Measurements from ENCODE around the gene UNC5A.

Gene UNC5A

DNA sequence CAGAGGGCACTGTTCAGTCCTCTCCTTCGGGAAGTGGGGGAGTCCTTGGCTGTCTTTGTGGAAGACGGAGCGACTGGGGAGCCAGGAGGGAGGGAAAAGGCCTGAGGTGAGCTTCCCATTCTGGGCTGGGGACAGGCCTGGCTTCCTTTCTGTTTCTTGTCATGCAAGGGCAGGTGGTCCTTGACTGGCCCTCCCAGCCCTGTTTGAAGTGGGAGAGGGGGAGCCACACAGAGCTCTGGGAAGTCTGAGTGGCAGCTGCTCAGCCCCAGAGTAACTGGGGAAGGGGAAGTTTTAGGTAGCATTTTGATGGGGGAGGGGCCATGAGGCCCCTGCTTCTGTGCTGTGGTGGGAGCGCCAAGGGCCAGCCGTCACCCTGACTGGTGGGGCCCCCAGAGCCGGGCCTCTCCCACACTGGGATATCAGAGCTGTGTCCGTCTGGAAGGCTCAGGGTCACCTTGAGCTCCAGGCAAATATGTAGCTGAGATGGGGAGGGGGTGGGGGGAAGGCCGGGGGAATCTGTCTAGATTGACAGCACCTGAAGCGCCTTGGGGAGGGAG is 6.5 kb downstream of the UNC5A start:
- Histone ChIP-seq H3K9ac (ENCODE audit: low read length) (no peak overlapping the region), H3K14ac (ENCODE audit: low read length) (no peak overlapping the region), H4K8ac (ENCODE audit: low read depth, low read length) (no peak overlapping the region), H3K4me3 (ENCODE audit: low read depth, low read length) (no peak overlapping the region), H3K27me3 (ENCODE audit: insufficient read depth, low read length) (peaks cover 28% of the 10 kb centered on the region), H3K36me3 (ENCODE audit: control insufficient read depth in 1 of 2, insufficient read depth in 2 of 2, low read length in 2 of 2) (no peaks in the 10 kb centered on the region), H3K79me2 (ENCODE audit: control insufficient read depth, insufficient read depth, low read length, poor library complexity) (no peaks in the 10 kb centered on the region), H2AK5ac (ENCODE audit: low read length) (no peak overlapping the region), H3K27ac (ENCODE audit: low read depth, low read length) (no peak overlapping the region), H3K4ac (ENCODE audit: low read depth, low read length) (no peak overlapping the region), H3K4me1 (ENCODE audit: control insufficient read depth in 1 of 2, insufficient read depth in 2 of 2, low read length in 2 of 2) (peaks cover 0 to 2% of the 10 kb centered on the region in 2 experiments), H3K23ac (ENCODE audit: low read length) (no peak overlapping the region), H2BK12ac (ENCODE audit: low read length) (no peak overlapping the region), H2BK120ac (ENCODE audit: insufficient read depth, low read length, poor library complexity) (no peak overlapping the region), H4K91ac (ENCODE audit: low read depth, low read length) (no peak overlapping the region), H2AFZ (ENCODE audit: insufficient read depth, low read length, poor library complexity) (no peak overlapping the region), H4K12ac (ENCODE audit: low read depth, low read length) (no peak overlapping the region), H3K18ac (ENCODE audit: low read length) (no peak overlapping the region), H3K4me2 (ENCODE audit: low read length) (no peak overlapping the region), H3K9me3 (ENCODE audit: insufficient read depth, low read depth, low read length) (no peaks in the 10 kb centered on the region), H2BK5ac (ENCODE audit: low read depth, low read length, poor library complexity) (no peak overlapping the region), H3K79me1 (ENCODE audit: low read length) (no peaks in the 10 kb centered on the region)
- WGBS (ENCODE audit: extremely low coverage, insufficient coverage, insufficient read length): no CpG with 5 or more reads among the region's 9 CpGs
- no peak for DNase-seq

DNA sequence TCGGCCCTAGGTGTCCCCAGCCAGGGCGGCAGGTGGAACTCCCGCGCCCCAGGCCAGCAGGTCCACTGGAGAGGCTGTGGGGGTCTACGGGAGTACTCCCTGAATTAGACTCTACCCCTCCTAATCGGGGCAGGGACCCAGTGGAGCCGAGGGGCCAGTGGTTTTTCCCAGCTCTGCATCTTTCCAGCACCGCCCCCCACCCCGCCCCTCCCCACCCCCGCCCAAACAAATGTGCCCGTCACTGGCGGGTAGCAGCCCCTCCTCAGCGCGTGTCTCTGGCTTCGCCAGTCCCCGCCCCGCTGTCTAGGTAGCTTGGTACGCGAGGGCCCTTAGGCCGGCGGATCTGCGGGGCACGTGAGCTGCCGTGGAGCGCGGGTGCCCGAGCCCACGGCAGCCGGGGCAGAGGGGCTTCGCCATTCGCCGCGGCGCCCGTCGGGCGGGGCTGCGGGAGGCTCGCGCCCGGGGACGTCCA is 7.0 kb downstream of the UNC5A start:
- H3K9ac ChIP-seq (ENCODE audit: low read length): no peak overlapping the region
- WGBS (ENCODE audit: extremely low coverage, insufficient coverage, insufficient read length): no CpG with 5 or more reads among the region's 42 CpGs
- H3K9me3 ChIP-seq (ENCODE audit: insufficient read depth, low read depth, low read length): no peaks in the 10 kb centered on the region
- peak overlapping the region; percentile 10 for H3K4me3 ChIP-seq (ENCODE audit: low read depth, low read length)
- no peak overlapping the region for H4K91ac ChIP-seq (ENCODE audit: low read depth, low read length)
- DNase-seq: no peak
- no peak overlapping the region for H2BK12ac ChIP-seq (ENCODE audit: low read length)
- H2BK5ac ChIP-seq (ENCODE audit: low read depth, low read length, poor library complexity): no peak overlapping the region
- H4K12ac ChIP-seq (ENCODE audit: low read depth, low read length): no peak overlapping the region
- H3K23ac ChIP-seq (ENCODE audit: low read length): no peak overlapping the region
- no peak overlapping the region for H3K18ac ChIP-seq (ENCODE audit: low read length)
- peak overlapping the region; percentile 65 for H3K4me2 ChIP-seq (ENCODE audit: low read length)
- peaks cover 22% of the 10 kb centered on the region for H3K27me3 ChIP-seq (ENCODE audit: insufficient read depth, low read length)
- no peaks in the 10 kb centered on the region for H3K79me1 ChIP-seq (ENCODE audit: low read length)
- no peak overlapping the region for H3K27ac ChIP-seq (ENCODE audit: low read depth, low read length)
- peaks cover 0 to 2% of the 10 kb centered on the region in 2 experiments for H3K4me1 ChIP-seq (ENCODE audit: control insufficient read depth in 1 of 2, insufficient read depth in 2 of 2, low read length in 2 of 2)
- H3K79me2 ChIP-seq (ENCODE audit: control insufficient read depth, insufficient read depth, low read length, poor library complexity): no peaks in the 10 kb centered on the region
- no peak overlapping the region for H3K14ac ChIP-seq (ENCODE audit: low read length)
- H3K4ac ChIP-seq (ENCODE audit: low read depth, low read length): no peak overlapping the region
- no peak overlapping the region for H4K8ac ChIP-seq (ENCODE audit: low read depth, low read length)
- H3K36me3 ChIP-seq (ENCODE audit: control insufficient read depth in 1 of 2, insufficient read depth in 2 of 2, low read length in 2 of 2): no peaks in the 10 kb centered on the region
- no peak overlapping the region for H2BK120ac ChIP-seq (ENCODE audit: insufficient read depth, low read length, poor library complexity)
- H2AK5ac ChIP-seq (ENCODE audit: low read length): no peak overlapping the region
- H2AFZ ChIP-seq (ENCODE audit: insufficient read depth, low read length, poor library complexity): no peak overlapping the region

DNA sequence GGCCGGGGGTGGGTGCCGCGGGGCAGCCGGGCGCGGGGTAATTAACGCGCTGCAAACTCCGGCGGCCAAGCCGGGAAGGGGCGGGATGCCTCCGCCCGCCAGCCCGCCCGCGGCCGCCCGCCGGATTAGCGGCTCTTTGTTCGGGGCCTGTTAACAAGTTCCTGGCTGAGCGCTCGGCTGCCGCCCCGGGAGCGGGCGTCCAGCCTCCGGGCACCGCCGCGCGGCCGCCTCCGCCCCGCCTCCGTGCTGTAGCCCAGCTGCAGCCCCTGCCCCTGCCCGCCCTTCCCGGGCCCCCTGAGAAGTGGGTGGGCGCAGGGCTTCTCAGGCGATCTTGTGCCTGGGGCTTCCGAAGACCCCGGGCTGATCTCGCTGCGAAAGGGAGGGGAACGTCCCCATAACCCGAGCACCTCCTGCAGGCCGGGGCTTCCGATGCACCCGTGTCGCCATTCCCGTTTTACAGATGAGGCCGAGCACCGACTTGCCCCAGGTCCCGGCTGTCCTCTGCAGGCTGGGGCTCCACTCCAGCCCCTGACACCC is 7.5 kb downstream of the UNC5A start:
- no peaks in the 10 kb centered on the region for H3K9me3 ChIP-seq (ENCODE audit: insufficient read depth, low read depth, low read length)
- no peak overlapping the region for H2BK12ac ChIP-seq (ENCODE audit: low read length)
- H3K23ac ChIP-seq (ENCODE audit: low read length): no peak overlapping the region
- no peaks in the 10 kb centered on the region for H3K79me1 ChIP-seq (ENCODE audit: low read length)
- no peak overlapping the region for H3K4ac ChIP-seq (ENCODE audit: low read depth, low read length)
- H2AFZ ChIP-seq (ENCODE audit: insufficient read depth, low read length, poor library complexity): no peak overlapping the region
- H2BK120ac ChIP-seq (ENCODE audit: insufficient read depth, low read length, poor library complexity): no peak overlapping the region
- H3K18ac ChIP-seq (ENCODE audit: low read length): no peak overlapping the region
- H4K12ac ChIP-seq (ENCODE audit: low read depth, low read length): no peak overlapping the region
- no peak overlapping the region for H4K91ac ChIP-seq (ENCODE audit: low read depth, low read length)
- peak overlapping the region; percentile 65 for H3K4me2 ChIP-seq (ENCODE audit: low read length)
- DNase-seq: no peak
- peak overlapping the region; percentile 10 for H3K4me3 ChIP-seq (ENCODE audit: low read depth, low read length)
- H3K9ac ChIP-seq (ENCODE audit: low read length): no peak overlapping the region
- WGBS (ENCODE audit: extremely low coverage, insufficient coverage, insufficient read length): no CpG with 5 or more reads among the region's 55 CpGs
- no peaks in the 10 kb centered on the region for H3K79me2 ChIP-seq (ENCODE audit: control insufficient read depth, insufficient read depth, low read length, poor library complexity)
- H3K27ac ChIP-seq (ENCODE audit: low read depth, low read length): no peak overlapping the region
- no peak overlapping the region for H3K14ac ChIP-seq (ENCODE audit: low read length)
- no peak overlapping the region for H2AK5ac ChIP-seq (ENCODE audit: low read length)
- no peak overlapping the region for H4K8ac ChIP-seq (ENCODE audit: low read depth, low read length)
- H3K4me1 ChIP-seq (ENCODE audit: control insufficient read depth in 1 of 2, insufficient read depth in 2 of 2, low read length in 2 of 2): peaks cover 0 to 2% of the 10 kb centered on the region in 2 experiments
- H3K36me3 ChIP-seq (ENCODE audit: control insufficient read depth in 1 of 2, insufficient read depth in 2 of 2, low read length in 2 of 2): no peaks in the 10 kb centered on the region
- H2BK5ac ChIP-seq (ENCODE audit: low read depth, low read length, poor library complexity): no peak overlapping the region
- H3K27me3 ChIP-seq (ENCODE audit: insufficient read depth, low read length): peaks cover 22% of the 10 kb centered on the region

DNA sequence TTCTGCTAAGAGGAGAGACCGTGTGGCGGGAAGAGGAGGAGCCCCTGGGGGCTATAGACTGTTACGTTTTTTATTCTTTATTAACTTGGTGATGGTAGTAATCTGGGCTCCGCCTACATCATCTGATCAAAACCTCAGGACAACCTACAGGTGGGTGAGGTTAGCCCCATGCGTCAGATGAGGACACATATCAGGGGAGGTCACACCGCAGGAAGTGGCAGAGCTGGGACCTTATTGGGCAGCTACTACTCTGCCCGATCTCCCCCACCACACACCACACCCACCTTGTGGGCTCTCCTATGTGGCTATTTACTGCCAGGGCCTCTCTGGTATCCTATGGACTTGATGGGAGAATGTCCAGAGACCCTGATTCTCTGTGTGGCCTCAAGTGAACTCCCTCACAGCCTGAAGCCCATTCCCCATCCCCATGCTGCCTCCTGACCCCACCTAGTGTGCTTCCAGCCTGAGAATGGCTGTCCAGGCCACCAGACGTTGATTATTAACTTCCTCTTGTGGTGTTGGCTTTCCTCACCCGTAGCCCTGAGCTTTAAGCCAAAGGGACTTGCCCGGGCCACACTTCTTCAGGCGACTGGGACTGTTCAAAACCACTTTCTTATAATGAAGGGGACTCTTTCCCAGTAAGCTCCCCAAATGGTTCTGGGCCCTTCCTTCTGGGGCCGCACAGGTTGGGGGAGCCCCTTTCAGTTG is 8.2 kb downstream of the UNC5A start:
- Histone ChIP-seq H3K36me3 (ENCODE audit: control insufficient read depth in 1 of 2, insufficient read depth in 2 of 2, low read length in 2 of 2) (no peaks in the 10 kb centered on the region), H3K9me3 (ENCODE audit: insufficient read depth, low read depth, low read length) (no peaks in the 10 kb centered on the region), H2BK120ac (ENCODE audit: insufficient read depth, low read length, poor library complexity) (no peak overlapping the region), H3K79me2 (ENCODE audit: control insufficient read depth, insufficient read depth, low read length, poor library complexity) (no peaks in the 10 kb centered on the region), H2BK12ac (ENCODE audit: low read length) (no peak overlapping the region), H2AFZ (ENCODE audit: insufficient read depth, low read length, poor library complexity) (no peak overlapping the region), H2BK5ac (ENCODE audit: low read depth, low read length, poor library complexity) (no peak overlapping the region), H3K18ac (ENCODE audit: low read length) (no peak overlapping the region), H3K23ac (ENCODE audit: low read length) (no peak overlapping the region), H3K9ac (ENCODE audit: low read length) (no peak overlapping the region), H4K91ac (ENCODE audit: low read depth, low read length) (no peak overlapping the region), H3K27me3 (ENCODE audit: insufficient read depth, low read length) (peaks cover 22% of the 10 kb centered on the region), H3K4me2 (ENCODE audit: low read length) (peak overlapping the region; percentile 65), H4K12ac (ENCODE audit: low read depth, low read length) (no peak overlapping the region), H3K79me1 (ENCODE audit: low read length) (no peaks in the 10 kb centered on the region), H3K4ac (ENCODE audit: low read depth, low read length) (no peak overlapping the region), H3K4me3 (ENCODE audit: low read depth, low read length) (no peak overlapping the region), H4K8ac (ENCODE audit: low read depth, low read length) (no peak overlapping the region), H3K4me1 (ENCODE audit: control insufficient read depth in 1 of 2, insufficient read depth in 2 of 2, low read length in 2 of 2) (peaks cover 0 to 2% of the 10 kb centered on the region in 2 experiments), H2AK5ac (ENCODE audit: low read length) (no peak overlapping the region), H3K14ac (ENCODE audit: low read length) (no peak overlapping the region), H3K27ac (ENCODE audit: low read depth, low read length) (no peak overlapping the region)
- no CpG with 5 or more reads among the region's 12 CpGs for WGBS (ENCODE audit: extremely low coverage, insufficient coverage, insufficient read length)
- DNase-seq: no peak

Measured in trophoblast cell (in vitro differentiated cells and primary cell).